Testis (tissue), 2 donors: ENCODE measurements around the gene UNC13D.

ENCODE experiments used
- CTCF ChIP-seq, 3 experiments: fragments of 450-650 bp in 2 of 3; fragments of 200-600 bp in 1 of 3; sonication (generic) in 1 of 3; IDR thresholded peaks; one replicate each; pipeline ENCODE4 v1.5.1; 2016 to 2019; ENCODE audit warnings: antibody characterized with exemption in 3 of 3, mild to moderate bottlenecking in 2 of 3, moderate library complexity in 1 of 3
- POLR2A ChIP-seq: fragments of 450-650 bp; IDR thresholded peaks from one replicate; pipeline ENCODE4 v1.6.1; 2017; ENCODE audit warnings: antibody characterized with exemption, mild to moderate bottlenecking, moderate library complexity

- TF ChIP-seq CTCF (IDR thresholded peaks at IDR 0.05): no peak
- TF ChIP-seq POLR2A: no peak
These were observed 11.4 kb downstream of the UNC13D start for GRCh38 chr17:75832652-75833400.
